HG02870 (cell line): Measurements from ENCODE around the gene EIF4EBP3.

Experiments
- ATAC-seq: cut with Tn5 transposase; IDR thresholded peaks from one replicate; pipeline ENCODE4 v1.9.1; 2021; ENCODE audit warnings: mild to moderate bottlenecking, moderate library complexity; ENCODE audit not compliant: unreplicated experiment

EIF4EBP3 gene

GRCh38 chr5:140547508-140548299, at the start of gene EIF4EBP3:
Gene EIF4EBP3, plus strand, starts transcription at chr5:140547662. Its CDS starts 76 bp downstream, at chr5:140547738.
- peak; percentile 99 for ATAC-seq

GRCh38 chr5:140497897-140498296, 49.6 kb upstream of the EIF4EBP3 start:
- ATAC-seq, result no peak

- ATAC-seq, result no peak
Observed at GRCh38 chr5:140498591-140498990, 48.9 kb upstream of the EIF4EBP3 start.

- no peak for ATAC-seq
Observed at GRCh38 chr5:140502834-140503233, 44.6 kb upstream of the EIF4EBP3 start.

GRCh38 chr5:140509898-140510297, 37.6 kb upstream of the EIF4EBP3 start:
- no peak for ATAC-seq

- no peak for ATAC-seq
Observed at GRCh38 chr5:140513124-140513523, 34.3 kb upstream of the EIF4EBP3 start.

GRCh38 chr5:140524003-140524402, 23.5 kb upstream of the EIF4EBP3 start:
- ATAC-seq, result no peak

GRCh38 chr5:140540227-140540626, 7.2 kb upstream of the EIF4EBP3 start:
- ATAC-seq, result no peak

- no peak for ATAC-seq
Observed at GRCh38 chr5:140542972-140543371, 4.5 kb upstream of the EIF4EBP3 start.

GRCh38 chr5:140544986-140545385, 2.5 kb upstream of the EIF4EBP3 start:
- no peak for ATAC-seq

- no peak for ATAC-seq
Observed at GRCh38 chr5:140545606-140546005, 1.9 kb upstream of the EIF4EBP3 start.

- ATAC-seq, result no peak
Observed at GRCh38 chr5:140546851-140547507, 483 bp upstream of the EIF4EBP3 start.

- ATAC-seq, result no peak
Observed at GRCh38 chr5:140548300-140548688, 832 bp downstream of the EIF4EBP3 start.

- ATAC-seq, result no peak
Observed at GRCh38 chr5:140548791-140549190, 1.3 kb downstream of the EIF4EBP3 start.

- no peak for ATAC-seq
Observed at GRCh38 chr5:140549237-140550144, 2.0 kb downstream of the EIF4EBP3 start.

- no peak for ATAC-seq
Observed at GRCh38 chr5:140550147-140551079, 3.0 kb downstream of the EIF4EBP3 start.

GRCh38 chr5:140551872-140552271, 4.4 kb downstream of the EIF4EBP3 start:
- no peak for ATAC-seq

GRCh38 chr5:140553657-140554056, 6.2 kb downstream of the EIF4EBP3 start:
- ATAC-seq, result no peak

- no peak for ATAC-seq
Observed at GRCh38 chr5:140554454-140554853, 7.0 kb downstream of the EIF4EBP3 start.

- no peak for ATAC-seq
Observed at GRCh38 chr5:140555747-140556312, 8.4 kb downstream of the EIF4EBP3 start.
